Measurements from ENCODE around the gene DPH1.

The DPH1 gene

GRCh38 chr17:2028737-2029136 is 1.2 kb upstream of the DPH1 start:
- DNase-seq, result no peak

DNA sequence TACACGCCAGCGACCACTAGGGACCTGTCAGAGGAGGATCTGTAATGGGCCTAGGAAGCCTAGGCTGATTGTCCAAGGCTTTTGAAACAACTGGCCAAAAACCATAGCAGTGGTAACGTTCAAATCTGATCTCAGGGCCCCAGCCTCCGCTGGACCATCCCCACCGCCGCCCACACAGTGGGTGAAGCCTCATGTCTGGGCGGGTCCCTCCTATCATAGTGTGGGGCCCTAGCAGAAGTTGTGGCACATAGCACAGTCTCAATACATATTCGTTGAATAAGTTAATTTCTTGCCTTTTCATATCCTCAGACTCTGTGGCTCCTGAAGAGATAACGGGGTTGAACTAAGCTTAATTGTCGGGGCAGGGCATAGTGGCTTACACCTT is 818 bp downstream of the DPH1 start:
- DNase-seq, result no peak

GRCh38 chr17:2033153-2033552 is 3.2 kb downstream of the DPH1 start:
- DNase-seq, result no peak

DNA sequence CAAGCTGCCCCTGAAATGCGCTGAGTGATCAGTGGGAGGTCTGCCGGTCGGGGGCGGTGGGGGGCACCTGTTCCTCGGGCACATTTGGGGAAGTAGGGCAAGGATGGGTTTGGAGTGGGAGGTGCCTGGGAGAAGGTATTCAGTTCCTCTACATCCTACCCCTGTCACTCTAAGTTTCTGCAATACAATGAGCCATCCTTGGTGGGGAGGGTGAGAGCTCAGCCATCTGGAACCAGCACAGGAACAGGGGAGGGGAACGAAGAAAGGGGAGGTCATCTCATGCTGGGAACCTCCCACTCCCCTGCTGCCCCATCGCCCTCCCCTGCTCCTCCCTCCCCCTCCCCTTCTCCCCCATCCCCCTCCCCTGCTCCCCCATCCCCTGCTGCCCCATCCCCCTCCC is 4.2 kb downstream of the DPH1 start:
- DNase-seq, result no peak

DNA sequence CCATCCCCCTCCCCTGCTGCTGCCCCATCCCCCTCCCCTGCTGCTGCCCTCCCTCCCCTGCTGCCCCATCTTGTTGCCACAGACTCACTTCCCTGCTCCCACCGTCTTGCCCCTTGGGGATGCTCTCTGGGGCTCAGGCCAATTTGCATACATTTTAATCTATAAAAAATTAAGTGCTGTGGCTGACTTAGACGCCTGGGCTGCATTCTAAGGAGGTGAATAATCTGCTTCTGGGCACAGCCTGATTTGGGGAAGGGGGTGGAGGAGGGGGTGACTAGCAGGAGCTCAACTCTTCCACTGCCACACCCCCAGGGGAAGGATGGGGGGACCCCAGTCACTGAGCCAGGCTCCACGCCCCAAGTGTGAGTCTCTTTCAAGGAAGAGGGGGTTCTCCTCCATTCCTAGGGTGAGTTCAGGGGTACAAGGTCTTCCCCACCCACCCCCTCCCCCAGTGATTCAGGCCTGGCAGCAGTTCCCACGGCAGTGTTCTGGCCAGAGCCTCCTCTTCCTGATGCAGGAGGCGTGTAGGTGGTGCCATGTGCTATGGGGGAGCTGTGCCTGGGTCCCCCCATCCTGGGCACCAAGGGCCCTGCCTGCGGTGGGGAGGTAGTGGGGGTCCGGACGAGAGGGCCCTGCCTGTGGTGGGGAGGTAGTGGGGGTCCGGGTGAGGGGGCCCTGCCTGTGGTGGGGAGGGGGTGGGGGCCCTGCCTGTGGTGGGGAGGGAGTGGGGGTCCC is 5.0 kb downstream of the DPH1 start:
- DNase-seq, result no peak

- no peak for DNase-seq
These were observed 5.9 kb downstream of the DPH1 start for GRCh38 chr17:2035541-2036488.

DNA sequence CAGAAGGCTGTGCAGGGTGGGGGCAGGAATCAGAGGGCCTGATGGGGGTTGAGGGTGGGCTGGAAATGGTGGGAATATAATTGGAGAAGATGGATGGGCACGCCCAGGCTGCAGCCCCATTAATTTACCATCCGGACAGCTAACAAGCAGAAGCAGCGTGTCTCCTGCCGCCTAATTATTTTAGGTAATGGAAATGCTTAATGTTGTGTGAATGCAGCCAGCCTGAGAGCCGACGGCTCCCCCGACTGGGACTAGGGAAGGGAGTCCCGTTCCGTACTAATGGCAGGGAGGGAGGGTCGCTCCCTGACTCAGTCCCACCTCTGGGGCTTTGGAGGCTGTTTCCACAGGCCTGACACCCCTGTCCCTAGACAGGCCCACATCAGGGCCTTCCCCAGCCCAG is 7.2 kb downstream of the DPH1 start:
- no peak for DNase-seq

DNA sequence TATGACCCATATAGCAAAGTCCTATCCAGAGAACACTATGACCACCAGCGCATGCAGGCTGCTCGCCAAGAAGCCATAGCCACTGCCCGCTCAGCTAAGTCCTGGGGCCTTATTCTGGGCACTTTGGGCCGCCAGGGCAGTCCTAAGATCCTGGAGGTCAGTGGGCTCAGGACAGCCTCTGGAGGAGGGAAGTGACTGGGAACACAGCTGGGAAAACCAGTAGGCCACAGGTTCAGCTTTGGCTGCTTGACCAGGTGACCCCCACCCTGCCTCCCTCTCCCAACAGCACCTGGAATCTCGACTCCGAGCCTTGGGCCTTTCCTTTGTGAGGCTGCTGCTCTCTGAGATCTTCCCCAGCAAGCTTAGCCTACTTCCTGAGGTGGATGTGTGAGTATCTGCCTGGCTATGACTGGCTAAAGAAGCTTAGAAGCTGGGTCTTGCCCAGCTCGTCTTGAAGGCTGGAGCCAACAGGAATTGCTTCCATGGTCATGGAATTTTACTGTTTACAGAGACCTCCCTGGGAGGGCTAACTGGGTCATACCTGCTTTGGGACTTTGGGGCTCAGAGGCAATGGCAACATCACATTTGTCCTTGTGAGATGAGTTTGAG is 10.4 kb downstream of the DPH1 start:
- no peak for DNase-seq

- no peak for DNase-seq
These were observed 11.1 kb downstream of the DPH1 start for GRCh38 chr17:2040942-2041560.

GRCh38 chr17:2041561-2042389 is 11.8 kb downstream of the DPH1 start, which contains the start of gene OVCA2:
OVCA2 (plus strand) TSS chr17:2042022; CDS start chr17:2042048, 26 bp downstream.
- peak; percentile 94 for DNase-seq

DNA sequence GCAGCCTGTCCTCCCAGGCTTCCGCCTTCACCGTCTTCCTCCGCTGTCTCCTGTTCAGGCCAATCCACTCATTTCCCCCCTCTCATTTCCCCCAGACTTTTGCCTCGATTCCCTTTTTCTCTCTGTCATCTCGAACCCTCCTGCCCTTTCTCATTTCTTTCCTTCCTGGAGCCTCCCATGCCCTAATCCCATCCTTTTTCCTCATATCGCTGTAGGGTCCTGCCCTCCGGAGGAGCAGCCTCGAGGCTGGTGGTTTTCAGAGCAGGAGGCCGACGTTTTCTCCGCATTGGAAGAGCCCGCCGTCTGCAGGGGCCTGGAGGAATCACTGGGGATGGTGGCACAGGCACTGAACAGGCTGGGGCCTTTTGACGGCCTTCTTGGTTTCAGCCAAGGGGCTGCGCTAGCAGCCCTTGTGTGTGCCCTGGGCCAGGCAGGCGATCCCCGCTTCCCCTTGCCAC is 12.5 kb downstream of the DPH1 start:
- no peak for DNase-seq

DNA sequence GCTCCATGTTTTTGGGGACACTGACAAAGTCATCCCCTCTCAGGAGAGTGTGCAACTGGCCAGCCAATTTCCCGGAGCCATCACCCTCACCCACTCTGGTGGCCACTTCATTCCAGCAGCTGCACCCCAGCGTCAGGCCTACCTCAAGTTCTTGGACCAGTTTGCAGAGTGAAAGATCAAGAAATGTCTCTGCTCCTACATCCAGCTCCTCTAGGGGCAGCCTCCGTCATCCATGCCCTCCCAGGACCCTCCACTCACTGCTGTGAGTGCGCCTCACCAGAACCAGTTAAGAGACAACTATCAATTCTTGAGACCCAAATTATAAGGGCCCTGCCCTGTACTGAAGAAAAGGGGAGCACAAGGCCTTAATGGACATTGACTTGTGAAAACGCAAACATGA is 13.0 kb downstream of the DPH1 start:
- no peak for DNase-seq

GRCh38 chr17:2043785-2044184 is 13.8 kb downstream of the DPH1 start:
- no peak for DNase-seq

- DNase-seq, result no peak
These were observed 14.4 kb downstream of the DPH1 start for GRCh38 chr17:2044263-2044894.

DNA sequence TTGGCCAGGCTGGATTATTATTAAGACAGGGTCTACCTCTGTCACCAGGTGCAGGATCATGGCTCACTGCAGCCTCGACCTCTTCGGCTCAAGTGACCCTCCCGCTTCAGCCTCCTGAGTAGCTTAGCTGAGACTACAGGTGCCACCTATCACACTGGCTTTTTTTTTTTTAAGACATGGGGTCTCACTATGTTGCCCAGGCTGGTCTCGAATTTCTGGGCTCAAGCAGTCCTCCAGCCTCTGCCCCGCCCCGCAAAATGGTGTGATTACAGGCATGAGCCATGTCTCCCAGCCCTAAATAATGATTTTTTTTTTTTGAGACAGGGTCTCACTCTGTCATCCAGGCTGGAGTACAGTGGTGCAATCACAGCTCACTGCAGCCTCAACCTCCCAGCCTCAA is 17.6 kb downstream of the DPH1 start:
- DNase-seq, result no peak

DNA sequence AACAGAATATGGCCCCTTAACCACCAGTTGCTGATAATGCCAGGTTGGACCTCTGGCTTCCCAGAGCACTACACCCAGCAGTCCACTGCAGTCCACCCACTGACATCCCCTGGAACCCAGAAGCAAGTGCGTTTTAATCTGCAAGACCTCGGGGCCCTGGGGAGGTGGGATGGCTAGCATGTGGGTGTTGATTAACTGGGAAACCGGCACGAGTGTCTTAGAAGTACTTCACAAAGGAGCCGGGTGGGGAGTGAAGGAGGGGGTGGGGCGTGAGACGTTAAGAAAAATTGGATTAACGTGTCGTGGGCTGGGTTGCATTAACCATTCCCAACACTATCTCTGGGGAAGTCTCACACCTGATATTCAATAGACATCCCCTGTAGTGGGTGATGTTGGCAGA is 18.9 kb downstream of the DPH1 start:
- DNase-seq, result no peak

- peak; percentile 83 for DNase-seq
These were observed 19.7 kb downstream of the DPH1 start for GRCh38 chr17:2049333-2050299.

GRCh38 chr17:2050300-2051060 is 20.5 kb downstream of the DPH1 start:
- DNase-seq, result peak; percentile 77

Measured in inflammatory macrophage treated with lipopolysaccharide for 4 hours (primary cell).